Measurements from ENCODE around the gene SETD7. TPM values are rescaled to one million over a fixed set of nuclear protein-coding genes. Genes with fewer than 3 reads are reported as not detected.

Gene SETD7
- total RNA-seq, 1 experiment from 2014 or later, result 52.8 TPM

- POLR2A ChIA-PET (ENCODE audit: low non-redundant PET), result no interaction called here
- intact Hi-C loops (cut with micrococcal nuclease; ENCODE audit: unreplicated experiment), result no loop called here
Observed at GRCh38 chr4:139508581-139509237, 47.3 kb downstream of the SETD7 start.

GRCh38 chr4:139506774-139507173, 49.2 kb downstream of the SETD7 start:
- H3K9me3 ChIP-seq (ENCODE audit: low read depth, low read length, poor library complexity, severe bottlenecking), result no peaks in the 10 kb centered on the region
- no peak for TF ChIP-seq EZH2 (IDR thresholded peaks at IDR 0.05; ENCODE audit: borderline replicate concordance, low read depth, low read length, poor library complexity, severe bottlenecking)
- no peak for TF ChIP-seq CTCF (conservative IDR thresholded peaks at IDR 0.05; ENCODE audit: low read depth, low read length)
- intact Hi-C loops (cut with micrococcal nuclease; ENCODE audit: unreplicated experiment), result no loop called here
- POLR2A ChIA-PET (ENCODE audit: low non-redundant PET), result no interaction called here
- H3K27ac ChIP-seq (ENCODE audit: low read depth, low read length, poor library complexity, severe bottlenecking), result no peak overlapping the region
- CTCF ChIA-PET, result no interaction called here
- peaks cover 22% of the 10 kb centered on the region for H3K36me3 ChIP-seq (ENCODE audit: insufficient read depth, low read length, poor library complexity, severe bottlenecking)
- H3K4me1 ChIP-seq (ENCODE audit: insufficient read depth, low read length, poor library complexity, severe bottlenecking), result peaks cover 10% of the 10 kb centered on the region
- H3K4me3 ChIP-seq (ENCODE audit: low read depth, low read length, poor library complexity, severe bottlenecking), result no peak overlapping the region
- BruUV-seq (replicated peaks), result no TSS peak
- DNase-seq (ENCODE audit: low spot score), result no peak
- no peaks in the 10 kb centered on the region for H3K27me3 ChIP-seq (replicated peaks; ENCODE audit: insufficient read depth, low read depth, low read length, poor library complexity)

More at GRCh38 chr4:139508581-139509237, 47.3 kb downstream of the SETD7 start:
- CTCF ChIA-PET, result no interaction called here
- H3K4me3 ChIP-seq (ENCODE audit: low read depth, low read length, poor library complexity, severe bottlenecking), result no peak overlapping the region
- H3K27me3 ChIP-seq (replicated peaks; ENCODE audit: insufficient read depth, low read depth, low read length, poor library complexity), result no peaks in the 10 kb centered on the region
- peaks cover 7% of the 10 kb centered on the region for H3K4me1 ChIP-seq (ENCODE audit: insufficient read depth, low read length, poor library complexity, severe bottlenecking)
- no TSS peak for BruUV-seq (replicated peaks)
- H3K9me3 ChIP-seq (ENCODE audit: low read depth, low read length, poor library complexity, severe bottlenecking), result no peaks in the 10 kb centered on the region
- H3K36me3 ChIP-seq (ENCODE audit: insufficient read depth, low read length, poor library complexity, severe bottlenecking), result peaks cover 22% of the 10 kb centered on the region
- no peak for TF ChIP-seq EZH2 (IDR thresholded peaks at IDR 0.05; ENCODE audit: borderline replicate concordance, low read depth, low read length, poor library complexity, severe bottlenecking)
- TF ChIP-seq CTCF (conservative IDR thresholded peaks at IDR 0.05; ENCODE audit: low read depth, low read length), result no peak
- H3K27ac ChIP-seq (ENCODE audit: low read depth, low read length, poor library complexity, severe bottlenecking), result no peak overlapping the region
- no peak for DNase-seq (ENCODE audit: low spot score)

GRCh38 chr4:139503622-139504166, 52.3 kb downstream of the SETD7 start:
- intact Hi-C loops (cut with micrococcal nuclease; ENCODE audit: unreplicated experiment), result no loop called here

More at GRCh38 chr4:139503622-139504166, 52.3 kb downstream of the SETD7 start:
- no TSS peak for BruUV-seq (replicated peaks)
- H3K27me3 ChIP-seq (replicated peaks; ENCODE audit: insufficient read depth, low read depth, low read length, poor library complexity), result no peaks in the 10 kb centered on the region
- H3K36me3 ChIP-seq (ENCODE audit: insufficient read depth, low read length, poor library complexity, severe bottlenecking), result peaks cover 6% of the 10 kb centered on the region
- POLR2A ChIA-PET (ENCODE audit: low non-redundant PET), result interaction anchor here (0.6 kb wide), 1 partner anchor 67 kb away, joined by 5 read pairs; no protein-coding TSS in a partner anchor
- H3K4me1 ChIP-seq (ENCODE audit: insufficient read depth, low read length, poor library complexity, severe bottlenecking), result peaks cover 6% of the 10 kb centered on the region
- TF ChIP-seq CTCF (conservative IDR thresholded peaks at IDR 0.05; ENCODE audit: low read depth, low read length), result no peak
- TF ChIP-seq EZH2 (IDR thresholded peaks at IDR 0.05; ENCODE audit: borderline replicate concordance, low read depth, low read length, poor library complexity, severe bottlenecking), result no peak
- no peaks in the 10 kb centered on the region for H3K9me3 ChIP-seq (ENCODE audit: low read depth, low read length, poor library complexity, severe bottlenecking)
- H3K4me3 ChIP-seq (ENCODE audit: low read depth, low read length, poor library complexity, severe bottlenecking), result no peak overlapping the region
- CTCF ChIA-PET, result no interaction called here
- no peak for DNase-seq (ENCODE audit: low spot score)
- no peak overlapping the region for H3K27ac ChIP-seq (ENCODE audit: low read depth, low read length, poor library complexity, severe bottlenecking)

Measured in A673 (cell line).